Stomach smooth muscle (tissue), 2 donors: Measurements from ENCODE around the gene LPP.

Experiments
- H3K27ac ChIP-seq: one replicate; pipeline ENCODE4 v1.7.0; 2013; ENCODE audit warnings: mild to moderate bottlenecking, low read length, inconsistent platforms
- H3K27me3 ChIP-seq, 2 donors: one replicate each; pipeline ENCODE4 v1.7.0; 2013; ENCODE audit warnings: low read length in 2 of 2; ENCODE audit not compliant: insufficient read depth in 2 of 2, control insufficient read depth in 1 of 2
- H3K36me3 ChIP-seq, 2 donors: one replicate each; pipeline ENCODE4 v1.7.0; 2013; ENCODE audit warnings: low read length in 2 of 2; ENCODE audit not compliant: control insufficient read depth in 2 of 2, insufficient read depth in 2 of 2
- H3K4me1 ChIP-seq: one replicate; pipeline ENCODE4 v1.7.0; 2013; ENCODE audit warnings: low read length; ENCODE audit not compliant: control insufficient read depth, insufficient read depth
- H3K4me3 ChIP-seq, 2 donors: one replicate each; pipeline ENCODE4 v1.7.0; 2013; ENCODE audit warnings: low read length in 2 of 2
- H3K9ac ChIP-seq, 2 donors: one replicate each; pipeline ENCODE4 v1.7.0; 2013; ENCODE audit warnings: low read length in 2 of 2, mild to moderate bottlenecking in 1 of 2
- H3K9me3 ChIP-seq, 2 donors: one replicate each; pipeline ENCODE4 v1.7.0; 2013; ENCODE audit warnings: low read length in 2 of 2; ENCODE audit not compliant: control insufficient read depth in 2 of 2
- donor health status: healthy.
- donor health status: Pancreatic carcinoma.

Gene LPP

GRCh38 chr3:188470508-188471130 lies 316.7 kb downstream of the LPP start:
- no peaks in the 10 kb centered on the region for H3K36me3 ChIP-seq
- H3K4me3 ChIP-seq = no peak overlapping the region
- H3K27me3 ChIP-seq = no peaks in the 10 kb centered on the region
- no peak overlapping the region for H3K9ac ChIP-seq
- H3K4me1 ChIP-seq = peaks cover 17% of the 10 kb centered on the region
- H3K27ac ChIP-seq = no peak overlapping the region
- no peaks in the 10 kb centered on the region for H3K9me3 ChIP-seq

GRCh38 chr3:188471723-188472122 lies 317.8 kb downstream of the LPP start:
- H3K9me3 ChIP-seq = no peaks in the 10 kb centered on the region
- H3K27ac ChIP-seq = no peak overlapping the region
- no peak overlapping the region for H3K4me3 ChIP-seq
- no peaks in the 10 kb centered on the region for H3K27me3 ChIP-seq
- peaks cover 17% of the 10 kb centered on the region for H3K4me1 ChIP-seq
- no peaks in the 10 kb centered on the region for H3K36me3 ChIP-seq
- H3K9ac ChIP-seq = no peak overlapping the region

- no peak overlapping the region for H3K4me3 ChIP-seq
- no peaks in the 10 kb centered on the region for H3K9me3 ChIP-seq
- peaks cover 21% of the 10 kb centered on the region for H3K4me1 ChIP-seq
- no peak overlapping the region for H3K27ac ChIP-seq
- no peak overlapping the region for H3K9ac ChIP-seq
- H3K27me3 ChIP-seq = no peaks in the 10 kb centered on the region
- no peaks in the 10 kb centered on the region for H3K36me3 ChIP-seq
These were observed 318.4 kb downstream of the LPP start for GRCh38 chr3:188472336-188472735.

- no peak overlapping the region for H3K27ac ChIP-seq
- no peak overlapping the region for H3K4me3 ChIP-seq
- H3K9ac ChIP-seq = no peak overlapping the region
- no peaks in the 10 kb centered on the region for H3K27me3 ChIP-seq
- H3K9me3 ChIP-seq = no peaks in the 10 kb centered on the region
- H3K4me1 ChIP-seq = peaks cover 22% of the 10 kb centered on the region
- no peaks in the 10 kb centered on the region for H3K36me3 ChIP-seq
These were observed 319.1 kb downstream of the LPP start for GRCh38 chr3:188473045-188473444.

GRCh38 chr3:188473591-188474288 lies 319.8 kb downstream of the LPP start:
- H3K27ac ChIP-seq = no peak overlapping the region
- no peak overlapping the region for H3K9ac ChIP-seq
- no peaks in the 10 kb centered on the region for H3K9me3 ChIP-seq
- no peaks in the 10 kb centered on the region for H3K36me3 ChIP-seq
- no peak overlapping the region for H3K4me3 ChIP-seq
- no peaks in the 10 kb centered on the region for H3K27me3 ChIP-seq
- H3K4me1 ChIP-seq = peaks cover 20% of the 10 kb centered on the region

- Histone ChIP-seq H3K4me1 (peaks cover 18% of the 10 kb centered on the region), H3K27ac (no peak overlapping the region), H3K9ac (no peak overlapping the region), H3K4me3 (no peak overlapping the region), H3K36me3 (no peaks in the 10 kb centered on the region), H3K27me3 (no peaks in the 10 kb centered on the region), H3K9me3 (no peaks in the 10 kb centered on the region)
These were observed 323.0 kb downstream of the LPP start for GRCh38 chr3:188476935-188477334.

- Histone ChIP-seq H3K9me3 (no peaks in the 10 kb centered on the region), H3K4me3 (no peak overlapping the region), H3K27me3 (no peaks in the 10 kb centered on the region), H3K9ac (no peak overlapping the region), H3K36me3 (peaks cover 5 to 10% of the 10 kb centered on the region in 2 donors), H3K4me1 (peaks cover 19% of the 10 kb centered on the region), H3K27ac (no peak overlapping the region)
These were observed 326.1 kb downstream of the LPP start for GRCh38 chr3:188480011-188480410.

GRCh38 chr3:188482929-188483328 lies 329.0 kb downstream of the LPP start:
- no peak overlapping the region for H3K27ac ChIP-seq
- no peak overlapping the region for H3K4me3 ChIP-seq
- H3K4me1 ChIP-seq = peaks cover 18% of the 10 kb centered on the region
- H3K27me3 ChIP-seq = no peaks in the 10 kb centered on the region
- H3K36me3 ChIP-seq = peaks cover 12 to 13% of the 10 kb centered on the region in 2 donors
- no peaks in the 10 kb centered on the region for H3K9me3 ChIP-seq
- no peak overlapping the region for H3K9ac ChIP-seq

- no peaks in the 10 kb centered on the region for H3K27me3 ChIP-seq
- H3K9ac ChIP-seq = no peak overlapping the region
- H3K9me3 ChIP-seq = no peaks in the 10 kb centered on the region
- H3K4me1 ChIP-seq = peaks cover 13% of the 10 kb centered on the region
- peaks cover 12 to 13% of the 10 kb centered on the region in 2 donors for H3K36me3 ChIP-seq
- no peak overlapping the region for H3K27ac ChIP-seq
- no peak overlapping the region for H3K4me3 ChIP-seq
These were observed 332.2 kb downstream of the LPP start for GRCh38 chr3:188486126-188486525.

- H3K9ac ChIP-seq = no peak overlapping the region
- H3K27me3 ChIP-seq = no peaks in the 10 kb centered on the region
- peaks cover 10% of the 10 kb centered on the region for H3K4me1 ChIP-seq
- H3K4me3 ChIP-seq = no peak overlapping the region
- H3K27ac ChIP-seq = no peak overlapping the region
- H3K36me3 ChIP-seq = peaks cover 15 to 17% of the 10 kb centered on the region in 2 donors
- H3K9me3 ChIP-seq = no peaks in the 10 kb centered on the region
These were observed 333.0 kb downstream of the LPP start for GRCh38 chr3:188486952-188487351.

GRCh38 chr3:188487652-188488051 lies 333.7 kb downstream of the LPP start:
- peaks cover 17% of the 10 kb centered on the region in 2 donors for H3K36me3 ChIP-seq
- H3K27ac ChIP-seq = no peak overlapping the region
- no peaks in the 10 kb centered on the region for H3K27me3 ChIP-seq
- no peak overlapping the region for H3K9ac ChIP-seq
- H3K4me1 ChIP-seq = peaks cover 4% of the 10 kb centered on the region
- H3K9me3 ChIP-seq = no peaks in the 10 kb centered on the region
- H3K4me3 ChIP-seq = no peak overlapping the region
